ENCODE measurements around the gene MDC1.
"Not testable (repeated sequence)": the region's sequence is repeated elsewhere in the genome, so short reads cannot be mapped to it uniquely, and the experiment has no call there.

Gene MDC1

GRCh38 chr6:30725713-30726505 lies 8.8 kb upstream of the MDC1 start:
- DNase-seq: no peak

DNA sequence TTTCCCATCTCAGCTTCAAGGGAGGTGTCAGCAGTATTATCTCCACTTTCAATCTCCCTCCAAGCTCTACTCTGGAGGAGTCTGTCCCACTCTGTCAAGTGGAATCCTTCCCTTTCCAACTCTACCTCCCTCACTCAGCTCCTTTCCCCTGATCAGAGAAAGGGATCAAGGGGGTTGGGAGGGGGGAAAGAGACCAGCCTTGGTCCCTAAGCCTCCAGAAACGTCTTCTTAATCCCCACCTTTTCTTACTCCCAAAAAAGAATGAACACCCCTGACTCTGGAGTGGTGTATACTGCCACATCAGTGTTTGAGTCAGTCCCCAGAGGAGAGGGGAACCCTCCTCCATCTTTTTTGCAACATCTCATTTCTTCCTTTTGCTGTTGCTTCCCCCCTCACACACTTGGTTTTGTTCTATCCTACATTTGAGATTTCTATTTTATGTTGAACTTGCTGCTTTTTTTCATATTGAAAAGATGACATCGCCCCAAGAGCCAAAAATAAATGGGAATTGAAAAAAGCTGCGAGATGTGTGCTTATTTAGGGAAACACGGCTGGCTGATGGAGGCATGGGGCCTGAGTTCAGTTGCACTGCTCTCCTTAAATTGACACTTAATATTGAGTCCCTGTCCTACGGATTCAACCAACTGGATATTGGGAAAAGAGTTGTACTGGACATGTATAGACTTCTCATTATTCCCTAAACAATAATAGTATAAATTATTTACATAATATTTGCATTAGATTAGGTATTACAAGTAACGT lies 8.0 kb upstream of the MDC1 start:
- no peak for DNase-seq

GRCh38 chr6:30723843-30724741 lies 7.0 kb upstream of the MDC1 start:
- not testable (repeated sequence) for DNase-seq

DNA sequence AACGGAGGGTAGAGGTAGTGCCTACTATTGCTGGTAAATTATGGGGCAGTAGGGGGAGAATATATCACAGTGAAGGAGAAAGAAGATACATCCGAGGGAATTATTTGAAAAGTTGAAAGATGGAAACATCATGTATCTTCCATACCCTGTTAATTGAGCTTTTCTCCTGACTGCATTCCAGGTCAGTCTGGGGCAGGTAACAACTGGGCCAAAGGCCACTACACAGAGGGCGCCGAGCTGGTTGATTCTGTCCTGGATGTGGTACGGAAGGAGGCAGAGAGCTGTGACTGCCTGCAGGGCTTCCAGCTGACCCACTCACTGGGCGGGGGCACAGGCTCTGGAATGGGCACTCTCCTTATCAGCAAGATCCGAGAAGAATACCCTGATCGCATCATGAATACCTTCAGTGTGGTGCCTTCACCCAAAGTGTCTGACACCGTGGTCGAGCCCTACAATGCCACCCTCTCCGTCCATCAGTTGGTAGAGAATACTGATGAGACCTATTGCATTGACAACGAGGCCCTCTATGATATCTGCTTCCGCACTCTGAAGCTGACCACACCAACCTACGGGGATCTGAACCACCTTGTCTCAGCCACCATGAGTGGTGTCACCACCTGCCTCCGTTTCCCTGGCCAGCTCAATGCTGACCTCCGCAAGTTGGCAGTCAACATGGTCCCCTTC lies 6.2 kb upstream of the MDC1 start:
- not testable (repeated sequence) for DNase-seq

DNA sequence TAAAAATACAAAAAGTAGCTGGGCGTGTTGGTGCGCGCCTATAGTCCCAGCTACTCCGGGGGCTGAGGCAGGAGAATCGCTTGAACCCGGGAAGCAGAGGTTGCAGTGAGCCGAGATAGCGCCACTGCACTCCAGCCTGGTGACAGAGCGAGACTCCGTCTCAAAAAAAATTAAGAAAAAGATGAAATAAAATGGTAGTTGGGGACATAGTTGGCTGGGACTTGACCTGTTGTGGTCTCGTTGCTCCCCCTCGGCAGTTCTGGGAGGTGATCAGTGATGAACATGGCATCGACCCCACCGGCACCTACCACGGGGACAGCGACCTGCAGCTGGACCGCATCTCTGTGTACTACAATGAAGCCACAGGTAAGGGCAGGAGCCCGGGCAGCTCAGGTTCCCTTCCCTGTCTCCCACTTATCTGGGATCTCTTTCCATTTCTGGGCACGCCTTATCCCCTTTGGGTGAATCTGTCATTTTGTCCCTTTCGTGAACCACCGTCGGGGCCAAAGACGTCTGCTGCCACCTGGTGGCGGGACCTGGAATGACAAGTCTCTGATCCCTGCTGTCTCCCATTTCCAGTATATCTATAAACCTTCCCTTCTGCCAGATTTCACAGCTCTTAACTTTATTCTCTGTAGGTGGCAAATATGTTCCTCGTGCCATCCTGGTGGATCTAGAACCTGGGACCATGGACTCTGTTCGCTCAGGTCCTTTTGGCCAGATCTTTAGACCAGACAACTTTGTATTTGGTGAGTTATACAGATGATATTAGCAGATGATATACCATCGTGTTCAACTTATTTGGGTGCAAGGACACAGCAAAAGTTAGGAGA lies 5.4 kb upstream of the MDC1 start:
- DNase-seq: peak in 48 of 51 donors; percentile 24 to 87 (median 60)

- not testable (repeated sequence) for DNase-seq
Measured at GRCh38 chr6:30722025-30722279, 4.9 kb upstream of the MDC1 start.

GRCh38 chr6:30721198-30722024 lies 4.3 kb upstream of the MDC1 start:
- peak; percentile 14 to 89 (median 74) for DNase-seq

DNA sequence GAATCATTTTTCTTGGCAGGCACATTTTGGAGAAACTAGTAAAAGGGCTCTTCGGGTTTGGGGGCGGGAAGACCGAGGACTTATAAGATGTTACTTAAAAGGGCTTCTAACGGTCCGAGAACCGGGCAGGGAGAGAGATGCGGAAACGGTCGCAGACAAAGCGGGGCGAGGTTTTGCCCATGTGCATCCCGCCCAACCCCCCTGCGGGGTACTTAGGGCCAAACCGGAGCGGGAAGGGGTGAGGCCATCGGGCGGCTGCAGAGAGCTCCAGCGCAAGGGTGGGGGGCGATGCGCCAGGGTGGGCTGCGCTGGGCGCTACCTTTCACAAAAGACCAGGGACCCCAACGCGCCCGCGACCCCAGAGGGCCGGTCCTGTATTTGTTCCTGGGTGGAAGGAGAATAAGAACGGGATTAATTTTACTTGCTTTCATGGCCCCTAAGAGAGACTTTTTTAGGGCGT lies 3.7 kb upstream of the MDC1 start:
- DNase-seq: peak in 32 of 51 donors; percentile 1 to 76 (median 34)

DNA sequence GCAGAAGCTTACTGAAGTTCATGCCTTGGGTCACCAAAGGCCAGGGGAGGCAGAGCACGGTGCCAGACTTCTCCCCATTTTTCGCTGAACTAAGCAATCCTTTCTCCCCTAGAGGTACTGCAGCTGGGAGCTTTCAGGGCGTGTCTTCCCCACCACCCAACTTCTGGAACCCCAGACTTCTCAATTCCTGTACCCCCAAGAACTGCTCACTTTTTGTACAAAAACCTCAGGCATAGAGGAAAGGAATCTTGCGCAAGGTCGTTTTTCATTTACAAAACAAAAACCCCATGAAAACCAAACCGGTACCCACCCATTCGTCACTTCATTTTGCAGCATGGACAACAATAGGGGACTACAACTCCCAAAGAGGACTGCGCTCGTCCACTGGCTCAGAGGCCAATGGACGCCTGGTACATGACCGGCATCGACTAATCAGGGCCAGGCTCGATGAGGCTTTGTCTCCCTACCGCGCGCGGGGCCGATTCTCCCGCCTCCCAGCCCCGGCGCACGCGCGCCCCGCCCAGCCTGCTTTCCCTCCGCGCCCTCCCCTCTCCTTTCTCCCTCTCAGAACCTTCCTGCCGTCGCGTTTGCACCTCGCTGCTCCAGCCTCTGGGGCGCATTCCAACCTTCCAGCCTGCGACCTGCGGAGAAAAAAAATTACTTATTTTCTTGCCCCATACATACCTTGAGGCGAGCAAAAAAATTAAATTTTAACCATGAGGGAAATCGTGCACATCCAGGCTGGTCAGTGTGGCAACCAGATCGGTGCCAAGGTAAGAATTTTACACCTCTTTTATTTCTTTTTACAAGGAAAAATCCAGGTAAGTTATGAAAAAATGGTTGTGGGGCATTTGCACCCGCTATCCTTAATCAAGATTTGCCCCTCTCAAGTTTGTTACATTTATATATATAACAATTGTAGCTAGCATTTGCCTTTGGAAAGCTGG lies 3.0 kb upstream of the MDC1 start, which contains the start of gene TUBB:
Gene TUBB, plus strand, starts transcription at position 562 of the 947 bp plus-strand sequence. Its CDS starts 155 bp downstream, at position 717.
- peak; percentile 60 to 99 (median 96) for DNase-seq

- DNase-seq: no peak
Measured at GRCh38 chr6:30719356-30719755, 2.3 kb upstream of the MDC1 start.

- not testable (repeated sequence) for DNase-seq
Measured at GRCh38 chr6:30717845-30718720, 1.0 kb upstream of the MDC1 start.

DNA sequence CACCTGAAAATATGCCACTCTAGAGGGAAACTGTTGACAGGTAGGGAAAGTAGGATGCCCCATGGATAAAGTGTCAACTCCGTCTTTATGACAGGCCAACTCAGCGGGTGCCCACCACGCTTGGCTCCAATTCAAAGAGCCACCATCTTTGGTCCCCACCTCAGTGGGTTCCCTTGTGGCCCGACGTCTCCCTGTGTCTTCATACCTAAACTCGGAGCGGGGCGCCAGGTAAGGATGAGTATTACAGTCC lies 277 bp downstream of the MDC1 start:
- no peak for DNase-seq

DNA sequence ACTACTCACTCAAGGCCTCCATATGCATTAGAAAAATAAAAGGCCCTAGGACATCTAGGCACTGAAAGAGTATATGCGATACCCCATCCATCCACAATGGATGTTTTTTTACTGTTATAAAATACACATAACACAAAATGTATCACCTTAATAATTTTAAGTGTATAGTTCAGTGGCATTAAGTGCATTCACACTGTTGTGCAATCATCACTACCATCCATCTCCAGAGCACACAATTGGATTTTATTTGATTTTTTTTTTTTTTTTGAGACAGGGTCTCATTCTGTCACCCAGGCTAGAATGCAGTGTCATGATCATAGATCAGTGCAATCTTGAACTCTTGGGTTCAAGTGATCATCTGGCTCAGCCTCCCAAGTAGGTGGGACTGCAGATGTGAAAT lies 2.8 kb downstream of the MDC1 start:
- DNase-seq: no peak

GRCh38 chr6:30712441-30712945 lies 4.6 kb downstream of the MDC1 start:
- DNase-seq: no peak

DNA sequence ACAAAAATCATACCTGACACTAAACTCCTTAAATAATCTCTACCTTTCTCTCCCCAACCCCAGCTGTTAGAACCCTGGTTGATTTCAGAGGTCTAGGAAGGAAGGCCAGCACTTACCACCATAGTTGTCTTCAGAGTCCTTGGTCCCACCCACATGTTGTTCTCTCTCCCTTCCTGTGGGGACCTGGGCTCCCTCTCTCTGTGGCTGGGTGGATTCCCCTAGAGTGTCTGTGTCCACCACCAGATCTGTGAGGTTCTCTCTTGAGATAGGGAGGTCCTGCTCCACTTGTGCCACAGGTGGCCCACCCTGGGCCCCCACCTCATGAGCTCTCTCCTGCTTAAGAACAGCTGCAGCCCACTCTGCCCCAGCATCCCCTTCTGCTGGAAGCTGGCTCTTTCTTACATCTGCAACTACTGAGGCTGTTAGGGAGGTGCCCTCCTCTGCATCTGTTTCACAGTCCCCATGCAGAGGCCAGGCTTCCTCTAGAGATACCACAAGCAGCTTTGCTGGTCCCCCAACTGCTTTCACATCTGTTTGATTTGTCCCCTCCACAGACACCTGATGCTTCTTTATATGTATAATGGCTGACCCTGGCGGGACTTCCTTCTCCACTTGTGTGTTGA lies 5.2 kb downstream of the MDC1 start:
- DNase-seq: no peak

DNA sequence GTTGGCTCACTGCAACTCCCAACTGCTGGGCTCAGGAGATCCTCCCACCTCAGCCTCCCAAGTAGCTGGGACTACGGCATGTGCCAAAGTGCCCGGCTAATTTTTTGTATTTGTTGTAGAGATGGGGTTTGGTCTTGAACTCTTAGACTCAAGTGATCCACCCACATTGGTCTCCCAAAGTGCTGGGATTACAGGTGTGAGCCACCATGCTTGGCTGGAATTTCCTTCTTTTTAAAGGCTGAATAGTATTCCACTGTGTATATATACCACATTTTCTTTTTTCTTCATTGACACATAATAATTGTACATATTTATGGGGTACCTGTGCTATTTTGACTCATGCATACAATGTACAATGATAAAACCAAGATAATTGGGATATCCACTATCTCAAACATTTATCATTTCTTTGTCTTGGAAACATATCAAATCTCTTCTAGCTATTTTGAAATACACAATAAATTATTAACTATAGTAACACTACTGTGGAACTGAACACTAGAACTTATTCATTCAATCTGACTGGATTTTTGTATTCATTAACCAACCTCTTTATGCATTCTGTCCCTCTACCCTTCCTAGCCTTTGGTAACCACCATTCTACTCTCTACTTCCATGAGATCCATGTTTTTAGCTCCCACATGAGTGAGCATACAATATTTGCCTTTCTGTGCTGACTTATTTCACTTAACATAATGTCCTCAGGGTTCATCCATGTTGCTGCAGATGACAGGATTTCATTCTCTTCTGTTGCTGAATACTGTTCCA lies 7.8 kb downstream of the MDC1 start:
- no peak for DNase-seq

Data from hypothalamus (tissue), 51 donors.